ENCODE results near the gene MOB3B.

Gene MOB3B

GRCh38 chr9:27340961-27341511, 188.6 kb downstream of the MOB3B start:
- H3K4me3 ChIP-seq (ENCODE audit: low read length) = no peak overlapping the region
- peak; percentile 71 for DNase-seq (ENCODE audit: low read depth)
- no peak for TF ChIP-seq CTCF (conservative IDR thresholded peaks at IDR 0.05; ENCODE audit: low read length)

GRCh38 chr9:27340285-27340674, 189.3 kb downstream of the MOB3B start:
- TF ChIP-seq CTCF (conservative IDR thresholded peaks at IDR 0.05; ENCODE audit: low read length) = no peak
- DNase-seq (ENCODE audit: low read depth) = no peak
- H3K4me3 ChIP-seq (ENCODE audit: low read length) = no peak overlapping the region

- no peak overlapping the region for H3K4me3 ChIP-seq (ENCODE audit: low read length)
- peak; percentile 53 for DNase-seq (ENCODE audit: low read depth)
- no peak for TF ChIP-seq CTCF (conservative IDR thresholded peaks at IDR 0.05; ENCODE audit: low read length)
Observed at GRCh38 chr9:27339661-27340284, 189.8 kb downstream of the MOB3B start.

GRCh38 chr9:27338527-27338903, 191.1 kb downstream of the MOB3B start:
- DNase-seq (ENCODE audit: low read depth) = no peak

GRCh38 chr9:27337833-27338526, 191.6 kb downstream of the MOB3B start:
- no peak overlapping the region for H3K4me3 ChIP-seq (ENCODE audit: low read length)
- DNase-seq (ENCODE audit: low read depth) = no peak
- no peak for TF ChIP-seq CTCF (conservative IDR thresholded peaks at IDR 0.05; ENCODE audit: low read length)

More at GRCh38 chr9:27338527-27338903, 191.1 kb downstream of the MOB3B start:
- no peak for TF ChIP-seq CTCF (conservative IDR thresholded peaks at IDR 0.05; ENCODE audit: low read length)
- H3K4me3 ChIP-seq (ENCODE audit: low read length) = no peak overlapping the region

GRCh38 chr9:27337236-27337635, 192.4 kb downstream of the MOB3B start:
- no peak for TF ChIP-seq CTCF (conservative IDR thresholded peaks at IDR 0.05; ENCODE audit: low read length)
- no peak for DNase-seq (ENCODE audit: low read depth)
- H3K4me3 ChIP-seq (ENCODE audit: low read length) = no peak overlapping the region

- no peak for TF ChIP-seq CTCF (conservative IDR thresholded peaks at IDR 0.05; ENCODE audit: low read length)
- DNase-seq (ENCODE audit: low read depth) = no peak
- H3K4me3 ChIP-seq (ENCODE audit: low read length) = no peak overlapping the region
Observed at GRCh38 chr9:27336829-27337228, 192.8 kb downstream of the MOB3B start.

All from AG10803 (cell line).